ENCODE data around the gene LRP4. TPM values are rescaled to one million over a fixed set of nuclear protein-coding genes. Genes with fewer than 3 reads are reported as not detected.
A peak's percentile ranks its signal among the peaks of the same experiment; 100 is the strongest.

LRP4 gene
- total and polyA plus RNA-seq, 2 of the 4 experiments (the other 2 are of a cell fraction), result 4.1 to 5.8 TPM

- H4K91ac ChIP-seq (ENCODE audit: insufficient read depth, low read depth, low read length), result no peak overlapping the region
- 0 out of 2 replicates have a peak overlapping the region, but pooled peaks have one; percentile 13 for H3K18ac ChIP-seq (ENCODE audit: low read depth, low read length)
- dilution Hi-C loops (cut with HindIII; ENCODE audit: low sequenced_read_pairs, unreplicated experiment), result no loop called here
- DNase-seq, result peak; percentile 78
- peak overlapping the region; percentile 57 for H2BK120ac ChIP-seq (ENCODE audit: low read depth, low read length)
- H3K9ac ChIP-seq (ENCODE audit: low read depth, low read length), result peak overlapping the region; percentile 24
- H3K79me1 ChIP-seq (ENCODE audit: low read depth in 1 of 2, low read length in 2 of 2), result peaks cover 0 to 15% of the 10 kb centered on the region in 2 experiments; a peak in 3 of 4 replicates
- H4K5ac ChIP-seq (ENCODE audit: low read depth, low read length), result no peak overlapping the region
- H2AFZ ChIP-seq (replicated peaks; ENCODE audit: low read length, poor library complexity), result peak overlapping the region; percentile 60
- CTCF ChIA-PET, result interaction anchor here (0.6 to 2.1 kb wide), 11 partner anchors 10 to 1031 kb away, joined by 3 to 18 read pairs (median 4); no protein-coding TSS in a partner anchor
- H3K4me2 ChIP-seq (ENCODE audit: low read depth, low read length), result peak overlapping the region; percentile 91
- H2BK5ac ChIP-seq (ENCODE audit: low read depth, low read length, poor library complexity, severe bottlenecking), result no peak overlapping the region
- no peak overlapping the region for H3K27ac ChIP-seq (ENCODE audit: insufficient read depth, low read length)
- peak overlapping the region; percentile 56 for H3K14ac ChIP-seq (replicated peaks; ENCODE audit: low read depth, low read length)
- peaks cover 8% of the 10 kb centered on the region; the same call in 1 of the 2 replicates for H4K20me1 ChIP-seq (ENCODE audit: insufficient read depth, low read length)
- BruUV-seq (replicated peaks), result no TSS peak
- H2BK15ac ChIP-seq (ENCODE audit: low read depth, low read length), result no peak overlapping the region
- H3K9me3 ChIP-seq (ENCODE audit: control insufficient read depth, insufficient read depth, low read length), result no peaks in the 10 kb centered on the region
- H3K56ac ChIP-seq (ENCODE audit: extremely low read depth, insufficient read depth, low read length), result no peak overlapping the region
- H3K4me1 ChIP-seq (ENCODE audit: control insufficient read depth, insufficient read depth, low read length), result peaks cover 13% of the 10 kb centered on the region
- no peak overlapping the region for H2AK5ac ChIP-seq (ENCODE audit: low read depth, low read length)
- TF ChIP-seq RFX5 (IDR thresholded peaks at IDR 0.05; ENCODE audit: low read depth, low read length) (no peak), SMC3 (IDR thresholded peaks at IDR 0.05; ENCODE audit: low read depth, low read length) (peak; percentile 19; the same call in 1 of the 2 replicates), CEBPB (IDR thresholded peaks at IDR 0.05; ENCODE audit: low read depth, low read length) (no peak), MXI1 (IDR thresholded peaks at IDR 0.05; ENCODE audit: borderline replicate concordance, low read depth, low read length) (peak; percentile 66), MAFK (IDR thresholded peaks at IDR 0.05; ENCODE audit: low read depth, low read length) (no peak), MAZ (IDR thresholded peaks at IDR 0.05; ENCODE audit: borderline replicate concordance, low read depth, low read length) (no peak; the same call in 1 of the 2 replicates), FOS (IDR thresholded peaks at IDR 0.05; ENCODE audit: low read depth, low read length) (no peak), BHLHE40 (IDR thresholded peaks at IDR 0.05; ENCODE audit: low read depth, low read length) (no peak), CHD1 (IDR thresholded peaks at IDR 0.05; ENCODE audit: low read depth, low read length) (no peak)
- TF ChIP-seq, protein P1, sequence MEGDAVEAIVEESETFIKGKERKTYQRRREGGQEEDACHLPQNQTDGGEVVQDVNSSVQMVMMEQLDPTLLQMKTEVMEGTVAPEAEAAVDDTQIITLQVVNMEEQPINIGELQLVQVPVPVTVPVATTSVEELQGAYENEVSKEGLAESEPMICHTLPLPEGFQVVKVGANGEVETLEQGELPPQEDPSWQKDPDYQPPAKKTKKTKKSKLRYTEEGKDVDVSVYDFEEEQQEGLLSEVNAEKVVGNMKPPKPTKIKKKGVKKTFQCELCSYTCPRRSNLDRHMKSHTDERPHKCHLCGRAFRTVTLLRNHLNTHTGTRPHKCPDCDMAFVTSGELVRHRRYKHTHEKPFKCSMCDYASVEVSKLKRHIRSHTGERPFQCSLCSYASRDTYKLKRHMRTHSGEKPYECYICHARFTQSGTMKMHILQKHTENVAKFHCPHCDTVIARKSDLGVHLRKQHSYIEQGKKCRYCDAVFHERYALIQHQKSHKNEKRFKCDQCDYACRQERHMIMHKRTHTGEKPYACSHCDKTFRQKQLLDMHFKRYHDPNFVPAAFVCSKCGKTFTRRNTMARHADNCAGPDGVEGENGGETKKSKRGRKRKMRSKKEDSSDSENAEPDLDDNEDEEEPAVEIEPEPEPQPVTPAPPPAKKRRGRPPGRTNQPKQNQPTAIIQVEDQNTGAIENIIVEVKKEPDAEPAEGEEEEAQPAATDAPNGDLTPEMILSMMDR (conservative IDR thresholded peaks at IDR 0.05; ENCODE audit: low read depth, low read length), result peak; percentile 34; the same call in 1 of the 2 replicates
- intact Hi-C loops (cut with micrococcal nuclease), result no loop called here
- H3K9me1 ChIP-seq (ENCODE audit: insufficient read depth, low read length), result peaks cover 9% of the 10 kb centered on the region
- H2BK20ac ChIP-seq (ENCODE audit: low read depth, low read length), result no peak overlapping the region
- peak overlapping the region; percentile 11 for H2AK9ac ChIP-seq (replicated peaks; ENCODE audit: low read depth, low read length, poor library complexity)
- ATAC-seq (ENCODE audit: low read depth), result peak; percentile 52
- H4K8ac ChIP-seq (ENCODE audit: low read depth in 2 of 2, low read length in 2 of 2), result peak overlapping the region in 1 of 2 experiments; percentile 43; a peak in 1 of 4 replicates
- H3K4ac ChIP-seq (ENCODE audit: low read depth, low read length), result peak overlapping the region; percentile 34
- no peaks in the 10 kb centered on the region for H3K36me3 ChIP-seq (ENCODE audit: control insufficient read depth, insufficient read depth, low read length)
- 0% methylated on average over 2 of the region's 24 CpGs; no CpG with 5 or more reads in 1 of the 2 experiments for WGBS, 2 experiments (ENCODE audit: extremely low coverage in 2 of 2, insufficient read length in 1 of 2)
- in situ Hi-C loops (cut with MboI; ENCODE audit: low sequenced_read_pairs), result loop anchor here (10.0 kb wide), 1 partner anchor 238 kb away; no protein-coding TSS in a partner anchor
- peak overlapping the region; percentile 59 for H3K4me3 ChIP-seq (ENCODE audit: insufficient read depth, low read depth, low read length)
- H3K27me3 ChIP-seq (ENCODE audit: control insufficient read depth, insufficient read depth, low read length), result no peaks in the 10 kb centered on the region
- POLR2A ChIA-PET (ENCODE audit: unreplicated experiment), result interaction anchor here (0.6 to 0.7 kb wide), 3 partner anchors 10 to 842 kb away, joined by 3 to 5 read pairs (median 4); no protein-coding TSS in a partner anchor
- H3K23ac ChIP-seq (ENCODE audit: low read depth, low read length), result peak overlapping the region; percentile 94
These were observed 1.9 kb downstream of the LRP4 start for GRCh38 chr11:46916286-46917108.
